ENCODE data around the gene GNAS-AS1. TPM values are rescaled to one million over a fixed set of nuclear protein-coding genes. Genes with fewer than 3 reads are reported as not detected.

The GNAS-AS1 gene
- total and polyA plus RNA-seq, 2 donors (not counting 1 experiment from before 2014, with no cell fraction given) = 1.5 TPM; not detected in 1

DNA sequence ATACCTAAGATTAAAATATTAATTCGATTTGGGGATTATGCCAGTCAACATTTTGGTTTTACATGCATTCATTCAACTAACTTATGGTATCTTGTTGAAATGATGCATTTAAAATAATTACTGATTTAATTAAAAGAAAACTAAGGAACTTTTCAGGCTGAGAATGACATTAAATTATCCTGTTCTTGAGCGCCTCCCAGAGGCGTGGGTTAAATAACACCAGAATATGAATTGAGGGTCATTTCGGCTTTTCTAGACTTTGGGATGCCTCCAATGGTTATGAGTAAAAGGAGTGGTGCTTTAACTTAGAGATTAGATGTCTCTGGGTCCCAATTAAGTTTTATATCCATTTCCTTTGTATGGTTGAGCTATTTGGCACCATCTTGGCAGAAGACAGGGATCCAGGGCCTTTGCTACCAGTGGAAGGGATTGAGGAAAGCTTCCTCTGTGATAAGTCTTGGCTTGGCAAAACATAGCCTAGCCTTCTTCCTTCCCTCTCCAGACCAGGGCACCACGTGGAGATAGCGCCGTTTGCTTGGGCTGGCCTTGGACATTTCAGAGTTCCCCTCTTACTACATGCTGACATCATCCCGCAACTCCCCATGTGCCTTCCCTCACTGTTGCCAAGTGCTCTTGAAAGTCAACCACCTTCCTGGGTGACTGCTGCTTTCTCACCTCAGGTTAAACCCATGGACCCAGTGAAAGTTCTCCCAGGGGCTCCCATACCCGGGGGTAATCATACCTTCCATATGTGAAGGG lies 30.5 kb upstream of the GNAS-AS1 start:
- Mint-ChIP-seq H3K4me3 (no peak overlapping the region), H3K27ac (peak overlapping the region; percentile 32), H3K27me3 (no peaks in the 10 kb centered on the region), H3K9me3 (ENCODE audit: insufficient read depth) (no peaks in the 10 kb centered on the region), H3K4me1 (peaks cover 2% of the 10 kb centered on the region)
- 70% methylated on average over 5 of the region's 9 CpGs for WGBS (ENCODE audit: insufficient coverage)
- POLR2A ChIA-PET = no interaction called here
- TF ChIP-seq, protein P1, sequence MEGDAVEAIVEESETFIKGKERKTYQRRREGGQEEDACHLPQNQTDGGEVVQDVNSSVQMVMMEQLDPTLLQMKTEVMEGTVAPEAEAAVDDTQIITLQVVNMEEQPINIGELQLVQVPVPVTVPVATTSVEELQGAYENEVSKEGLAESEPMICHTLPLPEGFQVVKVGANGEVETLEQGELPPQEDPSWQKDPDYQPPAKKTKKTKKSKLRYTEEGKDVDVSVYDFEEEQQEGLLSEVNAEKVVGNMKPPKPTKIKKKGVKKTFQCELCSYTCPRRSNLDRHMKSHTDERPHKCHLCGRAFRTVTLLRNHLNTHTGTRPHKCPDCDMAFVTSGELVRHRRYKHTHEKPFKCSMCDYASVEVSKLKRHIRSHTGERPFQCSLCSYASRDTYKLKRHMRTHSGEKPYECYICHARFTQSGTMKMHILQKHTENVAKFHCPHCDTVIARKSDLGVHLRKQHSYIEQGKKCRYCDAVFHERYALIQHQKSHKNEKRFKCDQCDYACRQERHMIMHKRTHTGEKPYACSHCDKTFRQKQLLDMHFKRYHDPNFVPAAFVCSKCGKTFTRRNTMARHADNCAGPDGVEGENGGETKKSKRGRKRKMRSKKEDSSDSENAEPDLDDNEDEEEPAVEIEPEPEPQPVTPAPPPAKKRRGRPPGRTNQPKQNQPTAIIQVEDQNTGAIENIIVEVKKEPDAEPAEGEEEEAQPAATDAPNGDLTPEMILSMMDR (IDR thresholded peaks at IDR 0.05) = no peak
- TF ChIP-seq EZH2 (IDR thresholded peaks at IDR 0.05; ENCODE audit: borderline replicate concordance, insufficient read depth, low read depth, low read length, poor library complexity, severe bottlenecking) = no peak
- no peak overlapping the region for H2AFZ ChIP-seq (ENCODE audit: insufficient read depth, low read depth, low read length, poor library complexity, severe bottlenecking)
- H4K20me1 ChIP-seq (ENCODE audit: control insufficient read depth, insufficient read depth, low read length, poor library complexity, severe bottlenecking) = no peaks in the 10 kb centered on the region
- no peaks in the 10 kb centered on the region for H3K9me3 ChIP-seq (ENCODE audit: control extremely low read depth in 1 of 3, control insufficient read depth in 2 of 3, insufficient read depth in 1 of 3, low read length in 2 of 3)
- no peak overlapping the region for H3K27ac ChIP-seq (ENCODE audit: low read length in 2 of 2)
- DNase-seq (no peak), ATAC-seq (ENCODE audit: low read depth) (no peak)
- no peaks in the 10 kb centered on the region for H3K27me3 ChIP-seq (replicated peaks in 1 of 4; ENCODE audit: control extremely low read depth in 1 of 4, control insufficient read depth in 3 of 4, insufficient read depth in 4 of 4, low read length in 3 of 4)
- H3K9ac ChIP-seq (ENCODE audit: low read length) = no peak overlapping the region
- CTCF ChIA-PET = interaction anchor here (0.7 kb wide), 1 partner anchor 11 kb away, joined by 3 read pairs; no protein-coding TSS in a partner anchor
- peaks cover 0 to 4% of the 10 kb centered on the region in 2 donors for H3K4me1 ChIP-seq (ENCODE audit: control insufficient read depth in 2 of 2, insufficient read depth in 2 of 2, low read length in 2 of 2)
- H3K79me2 ChIP-seq (ENCODE audit: control insufficient read depth, insufficient read depth, low read length) = no peaks in the 10 kb centered on the region
- H3K4me2 ChIP-seq (replicated peaks; ENCODE audit: low read depth, low read length, poor library complexity, severe bottlenecking) = no peak overlapping the region
- H3K36me3 ChIP-seq (replicated peaks in 1 of 2; ENCODE audit: control extremely low read depth in 1 of 2, control insufficient read depth in 1 of 2, extremely low read depth in 1 of 2, insufficient read depth in 2 of 2, low read length in 1 of 2) = no peaks in the 10 kb centered on the region
- intact Hi-C loops (cut with micrococcal nuclease) = no loop called here
- no peak overlapping the region for H3K4me3 ChIP-seq (ENCODE audit: control extremely low read depth in 1 of 5, extremely low read depth in 1 of 5, insufficient read depth in 1 of 5, low read depth in 2 of 5, low read length in 4 of 5)

DNA sequence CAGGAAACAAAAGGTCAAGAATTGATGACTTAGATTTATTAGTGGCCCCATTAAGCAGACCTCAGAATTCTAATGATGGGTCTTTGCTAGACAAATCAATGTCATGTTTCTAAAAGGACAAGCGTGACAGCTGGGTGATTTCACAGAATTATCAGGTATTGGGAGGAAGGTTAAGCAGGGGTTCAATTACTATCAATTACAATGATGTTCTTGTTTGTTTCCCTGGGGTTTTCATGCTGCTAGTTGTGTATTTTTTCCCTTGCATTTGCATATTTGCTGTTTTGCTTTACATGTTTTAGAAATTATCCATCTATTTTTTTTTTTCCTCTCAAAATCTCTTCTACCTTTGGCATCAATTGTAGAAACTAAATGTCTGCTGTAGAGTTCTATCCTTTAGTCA lies 29.7 kb upstream of the GNAS-AS1 start:
- POLR2A ChIA-PET = no interaction called here
- no CpG with 5 or more reads among the region's 1 CpG for WGBS (ENCODE audit: insufficient coverage)
- Histone ChIP-seq H3K4me2 (replicated peaks; ENCODE audit: low read depth, low read length, poor library complexity, severe bottlenecking) (no peak overlapping the region), H3K4me1 (ENCODE audit: control insufficient read depth in 2 of 2, insufficient read depth in 2 of 2, low read length in 2 of 2) (no peaks in the 10 kb centered on the region), H3K36me3 (replicated peaks in 1 of 2; ENCODE audit: control extremely low read depth in 1 of 2, control insufficient read depth in 1 of 2, extremely low read depth in 1 of 2, insufficient read depth in 2 of 2, low read length in 1 of 2) (no peaks in the 10 kb centered on the region), H3K9me3 (ENCODE audit: control extremely low read depth in 1 of 3, control insufficient read depth in 2 of 3, insufficient read depth in 1 of 3, low read length in 2 of 3) (no peaks in the 10 kb centered on the region), H3K27ac (ENCODE audit: low read length in 2 of 2) (no peak overlapping the region), H3K27me3 (replicated peaks in 1 of 4; ENCODE audit: control extremely low read depth in 1 of 4, control insufficient read depth in 3 of 4, insufficient read depth in 4 of 4, low read length in 3 of 4) (no peaks in the 10 kb centered on the region), H3K79me2 (ENCODE audit: control insufficient read depth, insufficient read depth, low read length) (no peaks in the 10 kb centered on the region), H3K4me3 (ENCODE audit: control extremely low read depth in 1 of 5, extremely low read depth in 1 of 5, insufficient read depth in 1 of 5, low read depth in 2 of 5, low read length in 4 of 5) (no peak overlapping the region), H4K20me1 (ENCODE audit: control insufficient read depth, insufficient read depth, low read length, poor library complexity, severe bottlenecking) (no peaks in the 10 kb centered on the region), H3K9ac (ENCODE audit: low read length) (no peak overlapping the region), H2AFZ (ENCODE audit: insufficient read depth, low read depth, low read length, poor library complexity, severe bottlenecking) (no peak overlapping the region)
- H3K4me3 Mint-ChIP-seq = no peak overlapping the region
- H3K27me3 Mint-ChIP-seq = no peaks in the 10 kb centered on the region
- no peak for TF ChIP-seq EZH2 (IDR thresholded peaks at IDR 0.05; ENCODE audit: borderline replicate concordance, insufficient read depth, low read depth, low read length, poor library complexity, severe bottlenecking)
- TF ChIP-seq, protein P1 (IDR thresholded peaks at IDR 0.05) = no peak
- no peak for DNase-seq
- no peaks in the 10 kb centered on the region for H3K9me3 Mint-ChIP-seq (ENCODE audit: insufficient read depth)
- no peak overlapping the region for H3K27ac Mint-ChIP-seq
- ATAC-seq (ENCODE audit: low read depth) = no peak
- no peaks in the 10 kb centered on the region for H3K4me1 Mint-ChIP-seq
- intact Hi-C loops (cut with micrococcal nuclease) = no loop called here
- CTCF ChIA-PET = no interaction called here

Measured in B cell (primary cell).